WERI-Rb-1 (cell line): ENCODE measurements around the gene ANKRD13C.
A peak's percentile ranks its signal among the peaks of the same experiment; 100 is the strongest.

Experiments
- DNase-seq: peaks from one replicate; pipeline ENCODE4 v3.0.0-alpha.2; 2020
- H3K27ac ChIP-seq: fragments of 250-450 bp; sonication (Bioruptor Pico); 2 replicates; pipeline ENCODE4 v1.5.1; 2020; ENCODE audit warnings: mild to moderate bottlenecking, moderate library complexity
- H3K27me3 ChIP-seq: fragments of 250-450 bp; sonication (Bioruptor Pico); 2 replicates; pipeline ENCODE4 v1.5.1; 2021; ENCODE audit warnings: mild to moderate bottlenecking, low read depth, moderate library complexity; ENCODE audit not compliant: insufficient read depth, severe bottlenecking
- H3K36me3 ChIP-seq: fragments of 250-450 bp; sonication (Bioruptor Pico); 2 replicates; pipeline ENCODE4 v1.5.1; 2020; ENCODE audit warnings: mild to moderate bottlenecking, moderate library complexity
- H3K4me3 ChIP-seq: 2 replicates; pipeline ENCODE4 v1.5.1; 2011; ENCODE audit warnings: low read depth, mild to moderate bottlenecking, control low read depth, low read length
- H3K9me3 ChIP-seq: fragments of 250-450 bp; sonication (Bioruptor Pico); 2 replicates; pipeline ENCODE4 v1.5.1; 2021; ENCODE audit warnings: mild to moderate bottlenecking, moderate library complexity; ENCODE audit not compliant: severe bottlenecking
- CTCF ChIP-seq: IDR thresholded peaks from 2 replicates; pipeline ENCODE4 v1.5.1; 2011; ENCODE audit warnings: low read depth, mild to moderate bottlenecking, control low read depth, inconsistent platforms, low read length

Gene ANKRD13C

GRCh38 chr1:70364439-70364838, 9.9 kb upstream of the ANKRD13C start:
- no peaks in the 10 kb centered on the region for H3K9me3 ChIP-seq

GRCh38 chr1:70361727-70362398, 7.3 kb upstream of the ANKRD13C start:
- no peak overlapping the region for H3K4me3 ChIP-seq
- no peak overlapping the region for H3K27ac ChIP-seq
- no peak for TF ChIP-seq CTCF
- DNase-seq = no peak
- H3K9me3 ChIP-seq = no peaks in the 10 kb centered on the region
- no peaks in the 10 kb centered on the region for H3K27me3 ChIP-seq
- H3K36me3 ChIP-seq = no peaks in the 10 kb centered on the region

More at GRCh38 chr1:70364439-70364838, 9.9 kb upstream of the ANKRD13C start:
- Histone ChIP-seq H3K27ac (no peak overlapping the region), H3K36me3 (no peaks in the 10 kb centered on the region), H3K27me3 (no peaks in the 10 kb centered on the region), H3K4me3 (no peak overlapping the region)
- no peak for DNase-seq
- no peak for TF ChIP-seq CTCF

GRCh38 chr1:70360321-70360720, 5.8 kb upstream of the ANKRD13C start:
- H3K27ac ChIP-seq = no peak overlapping the region
- H3K36me3 ChIP-seq = no peaks in the 10 kb centered on the region
- H3K27me3 ChIP-seq = no peaks in the 10 kb centered on the region
- TF ChIP-seq CTCF = no peak
- no peak overlapping the region for H3K4me3 ChIP-seq
- DNase-seq = no peak
- no peaks in the 10 kb centered on the region for H3K9me3 ChIP-seq

GRCh38 chr1:70358921-70359564, 4.5 kb upstream of the ANKRD13C start:
- TF ChIP-seq CTCF = no peak
- Histone ChIP-seq H3K36me3 (peaks cover 8% of the 10 kb centered on the region), H3K4me3 (no peak overlapping the region), H3K9me3 (no peaks in the 10 kb centered on the region), H3K27me3 (no peaks in the 10 kb centered on the region), H3K27ac (no peak overlapping the region)
- DNase-seq = no peak

- Histone ChIP-seq H3K4me3 (no peak overlapping the region), H3K9me3 (no peaks in the 10 kb centered on the region), H3K27me3 (no peaks in the 10 kb centered on the region), H3K27ac (no peak overlapping the region), H3K36me3 (peaks cover 17% of the 10 kb centered on the region)
- no peak for DNase-seq
- no peak for TF ChIP-seq CTCF
These were observed 1.4 kb upstream of the ANKRD13C start for GRCh38 chr1:70355920-70356319.

- Histone ChIP-seq H3K36me3 (peaks cover 17% of the 10 kb centered on the region), H3K27ac (peak overlapping the region; percentile 99), H3K27me3 (no peaks in the 10 kb centered on the region), H3K9me3 (no peaks in the 10 kb centered on the region), H3K4me3 (peak overlapping the region; percentile 77)
- no peak for DNase-seq
- TF ChIP-seq CTCF = no peak
These were observed 537 bp upstream of the ANKRD13C start for GRCh38 chr1:70355111-70355407.
